ENCODE measurements around the gene CIB4.

The CIB4 gene

GRCh38 chr2:26647981-26648380 is 6.8 kb upstream of the CIB4 start:
- no peak for DNase-seq (ENCODE audit: low read depth, low spot score)
- no peak overlapping the region for H3K4me3 ChIP-seq (ENCODE audit: low read length)

GRCh38 chr2:26646986-26647672 is 6.0 kb upstream of the CIB4 start:
- no peak for DNase-seq (ENCODE audit: low read depth, low spot score)
- H3K4me3 ChIP-seq (ENCODE audit: low read length): no peak overlapping the region

GRCh38 chr2:26645762-26646161 is 4.6 kb upstream of the CIB4 start:
- no peak for DNase-seq (ENCODE audit: low read depth, low spot score)
- H3K4me3 ChIP-seq (ENCODE audit: low read length): no peak overlapping the region

- DNase-seq (ENCODE audit: low read depth, low spot score): no peak
- H3K4me3 ChIP-seq (ENCODE audit: low read length): no peak overlapping the region
Observed at GRCh38 chr2:26644188-26644835, 3.1 kb upstream of the CIB4 start.

- no peak overlapping the region for H3K4me3 ChIP-seq (ENCODE audit: low read length)
- no peak for DNase-seq (ENCODE audit: low read depth, low spot score)
Observed at GRCh38 chr2:26642429-26642828, 1.3 kb upstream of the CIB4 start.

- no peak overlapping the region for H3K4me3 ChIP-seq (ENCODE audit: low read length)
- DNase-seq (ENCODE audit: low read depth, low spot score): no peak
Observed at GRCh38 chr2:26640331-26640745, 828 bp downstream of the CIB4 start.

GRCh38 chr2:26639685-26640243 is 1.4 kb downstream of the CIB4 start:
- DNase-seq (ENCODE audit: low read depth, low spot score): no peak
- no peak overlapping the region for H3K4me3 ChIP-seq (ENCODE audit: low read length)

GRCh38 chr2:26637811-26638310 is 3.3 kb downstream of the CIB4 start:
- no peak overlapping the region for H3K4me3 ChIP-seq (ENCODE audit: low read length)

GRCh38 chr2:26636935-26637334 is 4.2 kb downstream of the CIB4 start:
- DNase-seq (ENCODE audit: low read depth, low spot score): no peak
- no peak overlapping the region for H3K4me3 ChIP-seq (ENCODE audit: low read length)

More at GRCh38 chr2:26637811-26638310, 3.3 kb downstream of the CIB4 start:
- DNase-seq (ENCODE audit: low read depth, low spot score): no peak

GRCh38 chr2:26635401-26635800 is 5.8 kb downstream of the CIB4 start:
- H3K4me3 ChIP-seq (ENCODE audit: low read length): no peak overlapping the region
- no peak for DNase-seq (ENCODE audit: low read depth, low spot score)

- no peak overlapping the region for H3K4me3 ChIP-seq (ENCODE audit: low read length)
- no peak for DNase-seq (ENCODE audit: low read depth, low spot score)
Observed at GRCh38 chr2:26634636-26635230, 6.4 kb downstream of the CIB4 start.

GRCh38 chr2:26633993-26634595 is 7.1 kb downstream of the CIB4 start:
- no peak overlapping the region for H3K4me3 ChIP-seq (ENCODE audit: low read length)
- no peak for DNase-seq (ENCODE audit: low read depth, low spot score)

- H3K4me3 ChIP-seq (ENCODE audit: low read length): no peak overlapping the region
- DNase-seq (ENCODE audit: low read depth, low spot score): no peak
Observed at GRCh38 chr2:26633351-26633945, 7.7 kb downstream of the CIB4 start.

- H3K4me3 ChIP-seq (ENCODE audit: low read length): no peak overlapping the region
- DNase-seq (ENCODE audit: low read depth, low spot score): no peak
Observed at GRCh38 chr2:26632624-26633185, 8.5 kb downstream of the CIB4 start.

- no peak overlapping the region for H3K4me3 ChIP-seq (ENCODE audit: low read length)
- no peak for DNase-seq (ENCODE audit: low read depth, low spot score)
Observed at GRCh38 chr2:26631401-26632170, 9.6 kb downstream of the CIB4 start.

GRCh38 chr2:26630669-26631360 is 10.4 kb downstream of the CIB4 start:
- no peak overlapping the region for H3K4me3 ChIP-seq (ENCODE audit: low read length)
- DNase-seq (ENCODE audit: low read depth, low spot score): no peak

- no peak overlapping the region for H3K4me3 ChIP-seq (ENCODE audit: low read length)
- DNase-seq (ENCODE audit: low read depth, low spot score): no peak
Observed at GRCh38 chr2:26630235-26630634, 10.9 kb downstream of the CIB4 start.

GRCh38 chr2:26629751-26630150 is 11.4 kb downstream of the CIB4 start:
- DNase-seq (ENCODE audit: low read depth, low spot score): no peak
- no peak overlapping the region for H3K4me3 ChIP-seq (ENCODE audit: low read length)
